Measurements from ENCODE around the gene LTBP4.

LTBP4 gene, protein sequence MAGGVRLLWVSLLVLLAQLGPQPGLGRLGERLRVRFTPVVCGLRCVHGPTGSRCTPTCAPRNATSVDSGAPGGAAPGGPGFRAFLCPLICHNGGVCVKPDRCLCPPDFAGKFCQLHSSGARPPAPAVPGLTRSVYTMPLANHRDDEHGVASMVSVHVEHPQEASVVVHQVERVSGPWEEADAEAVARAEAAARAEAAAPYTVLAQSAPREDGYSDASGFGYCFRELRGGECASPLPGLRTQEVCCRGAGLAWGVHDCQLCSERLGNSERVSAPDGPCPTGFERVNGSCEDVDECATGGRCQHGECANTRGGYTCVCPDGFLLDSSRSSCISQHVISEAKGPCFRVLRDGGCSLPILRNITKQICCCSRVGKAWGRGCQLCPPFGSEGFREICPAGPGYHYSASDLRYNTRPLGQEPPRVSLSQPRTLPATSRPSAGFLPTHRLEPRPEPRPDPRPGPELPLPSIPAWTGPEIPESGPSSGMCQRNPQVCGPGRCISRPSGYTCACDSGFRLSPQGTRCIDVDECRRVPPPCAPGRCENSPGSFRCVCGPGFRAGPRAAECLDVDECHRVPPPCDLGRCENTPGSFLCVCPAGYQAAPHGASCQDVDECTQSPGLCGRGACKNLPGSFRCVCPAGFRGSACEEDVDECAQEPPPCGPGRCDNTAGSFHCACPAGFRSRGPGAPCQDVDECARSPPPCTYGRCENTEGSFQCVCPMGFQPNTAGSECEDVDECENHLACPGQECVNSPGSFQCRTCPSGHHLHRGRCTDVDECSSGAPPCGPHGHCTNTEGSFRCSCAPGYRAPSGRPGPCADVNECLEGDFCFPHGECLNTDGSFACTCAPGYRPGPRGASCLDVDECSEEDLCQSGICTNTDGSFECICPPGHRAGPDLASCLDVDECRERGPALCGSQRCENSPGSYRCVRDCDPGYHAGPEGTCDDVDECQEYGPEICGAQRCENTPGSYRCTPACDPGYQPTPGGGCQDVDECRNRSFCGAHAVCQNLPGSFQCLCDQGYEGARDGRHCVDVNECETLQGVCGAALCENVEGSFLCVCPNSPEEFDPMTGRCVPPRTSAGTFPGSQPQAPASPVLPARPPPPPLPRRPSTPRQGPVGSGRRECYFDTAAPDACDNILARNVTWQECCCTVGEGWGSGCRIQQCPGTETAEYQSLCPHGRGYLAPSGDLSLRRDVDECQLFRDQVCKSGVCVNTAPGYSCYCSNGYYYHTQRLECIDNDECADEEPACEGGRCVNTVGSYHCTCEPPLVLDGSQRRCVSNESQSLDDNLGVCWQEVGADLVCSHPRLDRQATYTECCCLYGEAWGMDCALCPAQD (N-terminal part only)

DNA sequence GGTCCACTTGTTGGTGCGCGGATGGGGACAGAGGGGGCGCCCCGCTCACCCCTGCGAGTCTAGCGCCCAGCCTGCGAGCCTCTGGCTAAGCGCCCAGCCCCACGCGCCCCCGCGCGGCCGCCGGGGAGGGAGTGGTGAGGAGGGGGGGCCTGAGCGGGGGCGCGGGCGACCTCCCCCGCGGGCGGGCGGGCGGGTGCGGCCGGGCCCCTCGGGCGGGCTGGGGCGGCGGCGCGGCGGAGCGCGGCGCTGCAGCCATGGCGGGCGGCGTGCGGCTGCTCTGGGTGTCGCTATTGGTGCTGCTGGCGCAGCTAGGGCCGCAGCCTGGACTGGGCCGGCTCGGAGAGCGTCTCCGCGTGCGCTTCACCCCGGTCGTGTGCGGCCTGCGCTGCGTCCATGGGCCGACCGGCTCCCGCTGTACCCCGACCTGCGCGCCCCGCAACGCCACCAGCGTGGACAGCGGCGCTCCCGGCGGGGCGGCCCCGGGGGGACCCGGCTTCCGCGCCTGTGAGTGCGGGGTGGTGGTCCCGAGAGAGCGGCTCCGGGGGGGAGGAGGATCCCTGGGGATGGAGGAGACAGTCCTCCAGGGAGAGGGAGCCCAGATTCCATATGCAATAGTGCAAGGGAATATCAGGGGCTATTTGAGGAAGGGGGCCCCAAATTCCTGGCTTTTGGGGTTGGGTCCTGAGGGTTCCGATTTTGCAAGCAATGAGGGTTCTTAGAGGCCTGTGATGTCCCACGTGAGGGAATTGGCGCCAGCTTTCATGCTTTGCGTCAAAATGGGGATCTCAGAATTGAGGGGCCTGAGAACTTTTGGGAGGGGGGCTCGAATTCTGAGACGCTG, at the start of gene LTBP4:
LTBP4 (plus strand) TSS at position 236 of the 841 bp plus-strand sequence; CDS start at position 255, 19 bp downstream.
- peak within 1 kb of the TSS; percentile 92 for H3K4me3 ChIP-seq
- peak within 1 kb of the TSS; percentile 92 to 98 for H3K27ac ChIP-seq
- DNase-seq (ENCODE audit: low spot score) = peak; percentile 84
- TF ChIP-seq, protein P1, sequence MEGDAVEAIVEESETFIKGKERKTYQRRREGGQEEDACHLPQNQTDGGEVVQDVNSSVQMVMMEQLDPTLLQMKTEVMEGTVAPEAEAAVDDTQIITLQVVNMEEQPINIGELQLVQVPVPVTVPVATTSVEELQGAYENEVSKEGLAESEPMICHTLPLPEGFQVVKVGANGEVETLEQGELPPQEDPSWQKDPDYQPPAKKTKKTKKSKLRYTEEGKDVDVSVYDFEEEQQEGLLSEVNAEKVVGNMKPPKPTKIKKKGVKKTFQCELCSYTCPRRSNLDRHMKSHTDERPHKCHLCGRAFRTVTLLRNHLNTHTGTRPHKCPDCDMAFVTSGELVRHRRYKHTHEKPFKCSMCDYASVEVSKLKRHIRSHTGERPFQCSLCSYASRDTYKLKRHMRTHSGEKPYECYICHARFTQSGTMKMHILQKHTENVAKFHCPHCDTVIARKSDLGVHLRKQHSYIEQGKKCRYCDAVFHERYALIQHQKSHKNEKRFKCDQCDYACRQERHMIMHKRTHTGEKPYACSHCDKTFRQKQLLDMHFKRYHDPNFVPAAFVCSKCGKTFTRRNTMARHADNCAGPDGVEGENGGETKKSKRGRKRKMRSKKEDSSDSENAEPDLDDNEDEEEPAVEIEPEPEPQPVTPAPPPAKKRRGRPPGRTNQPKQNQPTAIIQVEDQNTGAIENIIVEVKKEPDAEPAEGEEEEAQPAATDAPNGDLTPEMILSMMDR (IDR thresholded peaks at IDR 0.05) = no peak

DNA sequence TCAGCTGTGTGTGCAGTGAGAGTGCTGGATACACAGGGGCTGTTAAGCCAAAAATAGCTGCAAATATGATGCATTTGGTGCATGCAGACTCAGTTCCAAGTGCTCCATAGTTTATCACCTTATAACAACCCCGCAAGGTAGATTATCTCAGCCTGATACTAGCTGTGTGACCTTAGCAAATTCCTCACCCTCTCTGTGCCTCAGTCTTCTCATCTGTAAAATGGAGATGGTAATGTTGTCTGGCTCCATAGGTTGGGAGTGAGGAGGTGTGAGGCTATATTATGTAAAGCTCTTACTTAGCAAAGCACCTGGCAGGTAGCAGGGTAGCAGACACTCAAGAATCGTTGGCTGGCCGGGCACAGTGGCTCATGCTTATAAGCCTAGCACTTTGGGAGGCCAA, 48.3 kb upstream of the LTBP4 start:
- H3K4me3 ChIP-seq = no peak overlapping the region
- TF ChIP-seq, protein P1 (IDR thresholded peaks at IDR 0.05) = no peak

DNA sequence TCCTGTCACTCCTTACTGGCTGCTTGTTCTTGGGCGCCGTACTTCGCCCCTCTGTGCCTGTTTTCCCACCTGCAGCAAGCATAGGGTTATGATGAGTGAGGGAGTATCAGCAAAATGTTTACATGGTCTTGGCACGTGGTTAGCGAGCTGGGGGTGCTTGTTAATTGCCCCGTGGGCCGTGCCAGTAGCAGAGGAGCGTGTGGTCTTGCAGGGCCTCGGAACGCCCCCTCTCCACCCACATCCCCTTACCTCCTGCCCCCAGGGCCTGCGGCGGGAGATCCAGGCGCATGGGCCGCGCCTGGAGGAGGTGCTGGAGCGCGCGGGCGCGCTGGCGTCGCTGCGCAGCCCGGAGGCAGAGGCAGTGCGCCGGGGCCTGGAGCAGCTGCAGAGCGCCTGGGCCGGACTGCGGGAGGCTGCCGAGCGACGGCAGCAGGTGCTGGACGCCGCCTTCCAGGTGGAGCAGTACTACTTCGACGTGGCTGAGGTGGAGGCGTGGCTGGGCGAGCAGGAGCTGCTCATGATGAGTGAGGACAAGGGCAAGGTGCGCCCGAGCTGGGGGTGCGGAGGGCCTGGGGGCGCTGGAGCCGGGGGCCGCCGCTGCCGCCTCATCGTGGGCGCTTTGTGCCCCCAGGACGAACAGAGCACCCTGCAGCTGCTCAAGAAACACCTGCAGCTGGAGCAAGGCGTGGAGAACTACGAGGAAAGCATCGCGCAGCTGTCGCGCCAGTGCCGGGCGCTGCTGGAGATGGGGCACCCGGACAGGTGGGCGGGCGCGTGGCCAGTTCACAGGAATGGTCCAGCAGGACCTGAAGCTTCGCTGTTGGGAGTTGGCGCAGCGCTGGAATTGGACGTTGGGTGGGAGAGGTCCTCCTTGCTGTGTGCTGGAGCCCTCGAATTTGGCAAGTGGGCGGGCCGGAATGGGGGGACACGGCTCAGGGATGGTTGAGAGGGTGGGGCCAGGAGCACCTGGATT, 47.0 kb upstream of the LTBP4 start:
- no peak for DNase-seq (ENCODE audit: low spot score)
- TF ChIP-seq, protein P1 (IDR thresholded peaks at IDR 0.05) = no peak
- no peak overlapping the region for H3K4me3 ChIP-seq
- no peak overlapping the region for H3K27ac ChIP-seq

More for the DNA sequence above, 48.3 kb upstream of the LTBP4 start:
- H3K27ac ChIP-seq = no peak overlapping the region
- no peak for DNase-seq (ENCODE audit: low spot score)

DNA sequence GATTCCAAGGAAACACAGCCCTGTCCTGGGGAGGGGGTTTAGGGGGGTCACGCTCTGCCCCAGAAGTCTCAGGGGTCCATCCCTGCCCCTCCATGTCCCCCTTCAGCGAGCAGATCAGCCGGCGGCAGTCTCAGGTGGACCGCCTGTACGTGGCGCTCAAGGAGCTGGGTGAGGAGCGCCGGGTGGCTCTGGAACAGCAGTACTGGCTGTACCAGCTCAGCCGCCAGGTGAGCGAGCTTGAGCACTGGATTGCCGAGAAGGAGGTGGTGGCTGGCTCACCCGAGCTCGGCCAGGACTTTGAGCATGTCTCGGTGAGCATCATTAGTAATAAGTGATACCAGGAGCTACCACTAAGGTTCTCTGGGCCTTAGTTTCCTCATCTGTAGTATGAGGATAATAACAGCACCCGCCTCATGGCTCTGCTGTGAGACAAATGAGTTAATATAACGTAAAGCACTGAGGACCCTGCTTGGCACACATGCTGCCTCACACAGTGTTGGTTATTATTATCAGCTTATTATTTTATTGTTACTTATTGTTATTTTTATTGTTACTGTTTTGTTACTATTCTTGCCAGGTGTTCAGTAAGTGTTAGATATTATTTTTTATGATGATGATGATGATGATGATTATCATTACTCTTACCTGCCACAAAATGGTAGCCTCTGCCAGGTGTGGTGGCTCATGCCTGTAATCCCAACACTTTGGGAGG, 45.0 kb upstream of the LTBP4 start:
- TF ChIP-seq, protein P1 (IDR thresholded peaks at IDR 0.05) = no peak
- no peak for DNase-seq (ENCODE audit: low spot score)
- Histone ChIP-seq H3K4me3 (no peak overlapping the region), H3K27ac (no peak overlapping the region)

DNA sequence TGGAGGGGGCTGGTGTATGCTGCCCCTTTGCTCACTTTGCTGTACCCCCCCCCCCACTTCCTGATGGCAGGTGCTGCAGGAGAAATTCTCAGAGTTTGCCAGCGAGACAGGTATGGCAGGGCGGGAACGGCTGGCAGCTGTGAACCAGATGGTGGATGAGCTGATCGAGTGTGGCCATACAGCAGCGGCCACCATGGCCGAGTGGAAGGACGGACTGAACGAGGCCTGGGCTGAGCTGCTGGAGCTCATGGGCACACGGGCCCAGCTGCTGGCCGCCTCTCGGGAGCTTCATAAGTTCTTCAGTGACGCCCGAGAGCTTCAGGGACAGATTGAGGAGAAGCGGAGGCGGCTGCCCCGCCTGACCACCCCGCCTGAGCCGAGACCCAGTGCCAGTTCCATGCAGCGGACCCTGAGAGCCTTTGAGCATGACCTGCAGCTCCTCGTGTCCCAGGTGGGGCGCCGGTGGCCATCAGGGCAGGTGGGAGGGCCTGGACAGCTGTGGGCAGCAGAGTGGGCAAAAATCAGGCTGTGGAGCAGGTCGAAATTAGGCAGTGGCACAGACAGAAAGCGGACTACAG, 44.1 kb upstream of the LTBP4 start:
- Histone ChIP-seq H3K27ac (no peak overlapping the region), H3K4me3 (no peak overlapping the region)
- TF ChIP-seq, protein P1 (IDR thresholded peaks at IDR 0.05) = no peak
- no peak for DNase-seq (ENCODE audit: low spot score)

Data from coronary artery (tissue), 2 donors.